Panc1 (cell line): ENCODE results near the gene DNAH3. TPM values are rescaled to one million over a fixed set of nuclear protein-coding genes. Genes with fewer than 3 reads are reported as not detected.
"Not testable (repeated sequence)": the region's sequence is repeated elsewhere in the genome, so short reads cannot be mapped to it uniquely, and the experiment has no call there.

Experiments
- ATAC-seq: fragments of 200-7000 bp; cut with Tn5 transposase; 2 replicates; pipeline ENCODE4 v1.9.1; 2020; ENCODE audit warnings: mild to moderate bottlenecking, moderate library complexity
- BruUV-seq: library from RNA; stranded (reverse); fragments of 400-500 nt; replicated peaks from 2 replicates; lab custom pipeline; 2021; lab: Mats Ljungman, UMichigan
- CTCF ChIA-PET: fragments of 300-600 bp; sonication (Branson Sonifier 250); formaldehyde crosslinking; loops from one replicate; lab custom pipeline; 2022; ENCODE audit warnings: antibody characterized with exemption; lab: Charles Lee
- POLR2A ChIA-PET: fragments of 300-600 bp; sonication (Branson Sonifier 250); formaldehyde crosslinking; loops from one replicate; lab custom pipeline; 2022; ENCODE audit warnings: antibody characterized with exemption; lab: Charles Lee
- DNase-seq: peaks from one replicate; pipeline ENCODE4 v3.0.0-alpha.2; 2010; ENCODE audit warnings: low read depth, low spot score
- H3K27ac ChIP-seq: 2 replicates; pipeline ENCODE4 v1.5.1; 2011; ENCODE audit warnings: mild to moderate bottlenecking, low read length, inconsistent platforms
- H3K27me3 ChIP-seq: fragments of 200-500 bp; sonication (Bioruptor generic); 2 replicates; pipeline ENCODE4 v1.6.0; 2014; ENCODE audit warnings: low read length, inconsistent platforms; ENCODE audit not compliant: control insufficient read depth, insufficient read depth
- H3K36me3 ChIP-seq: fragments of 200-500 bp; sonication (Bioruptor generic); 2 replicates; pipeline ENCODE4 v1.5.1; 2014; ENCODE audit warnings: inconsistent platforms, mild to moderate bottlenecking, low read length, moderate library complexity; ENCODE audit not compliant: control insufficient read depth, insufficient read depth
- H3K4me1 ChIP-seq: 2 replicates; pipeline ENCODE4 v1.5.1; 2011; ENCODE audit warnings: inconsistent platforms, mild to moderate bottlenecking, low read length, moderate library complexity; ENCODE audit not compliant: control insufficient read depth, insufficient read depth
- H3K4me3 ChIP-seq, 2 experiments: 2 replicates each; pipeline ENCODE4 v1.5.1; 2011 to 2012; ENCODE audit warnings: low read depth in 2 of 2, low read length in 2 of 2, mild to moderate bottlenecking in 2 of 2, inconsistent platforms in 1 of 2, moderate library complexity in 1 of 2
- H3K9me3 ChIP-seq: fragments of 200-500 bp; sonication (Bioruptor generic); 2 replicates; pipeline ENCODE4 v1.5.1; 2014; ENCODE audit warnings: low read depth, mild to moderate bottlenecking, inconsistent platforms, low read length, moderate library complexity; ENCODE audit not compliant: control insufficient read depth, insufficient read depth
- CTCF ChIP-seq: fragments of 450-650 bp; IDR thresholded peaks from 2 replicates; pipeline ENCODE4 v1.5.1; 2017; ENCODE audit warnings: mild to moderate bottlenecking
- POLR2AphosphoS5 ChIP-seq: IDR thresholded peaks from 2 replicates; pipeline ENCODE4 v1.6.1; 2012; ENCODE audit warnings: mild to moderate bottlenecking, low read depth, low read length, moderate library complexity
- SIN3A ChIP-seq: IDR thresholded peaks from 2 replicates; pipeline ENCODE4 v1.6.1; 2012; ENCODE audit warnings: low read depth, mild to moderate bottlenecking, low read length, moderate library complexity, borderline replicate concordance; ENCODE audit not compliant: insufficient read depth
- TCF7L2 ChIP-seq: IDR thresholded peaks from 2 replicates; pipeline ENCODE4 v1.6.1; 2011; ENCODE audit warnings: mild to moderate bottlenecking, low read depth, low read length, inconsistent platforms
- in situ Hi-C: cut with HindIII; loops from 2 replicates; pipeline ENCODE4 v1.10.0; 2016; ENCODE audit warnings: low sequenced_read_pairs, low pct_unique_long_range_greater_than_20kb
- intact Hi-C: fragments of 100-400 bp; cut with micrococcal nuclease; formaldehyde crosslinking; loops from one replicate; pipeline ENCODE4 v1.10.0; 2022; ENCODE audit not compliant: unreplicated experiment
- total RNA-seq: library from RNA; stranded (reverse); gene quantifications from one replicate; pipeline ENCODE4 v1.2.1, GENCODE V29; 2021; ENCODE audit not compliant: unreplicated experiment
- TF ChIP-seq, protein P1 (sequence below), 2 experiments: IDR thresholded peaks; 2 replicates each; pipeline ENCODE4 v1.6.1; 2011 to 2012; ENCODE audit warnings: low read depth in 2 of 2, control low read depth in 1 of 2, low read length in 1 of 2, mild to moderate bottlenecking in 1 of 2, moderate library complexity in 1 of 2; ENCODE audit not compliant: insufficient read depth in 1 of 2

The DNAH3 gene
- total RNA-seq, 1 experiment from 2014 or later = 0.62 TPM

- ChIA-PET POLR2A (no interaction called here), CTCF (no interaction called here)
- Histone ChIP-seq H3K27me3 (no peaks in the 10 kb centered on the region; the same call in 1 of the 2 replicates), H3K36me3 (no peaks in the 10 kb centered on the region), H3K4me3 (no peak overlapping the region), H3K4me1 (no peaks in the 10 kb centered on the region), H3K27ac (no peak overlapping the region), H3K9me3 (no peaks in the 10 kb centered on the region)
- in situ Hi-C loops (no loop called here), intact Hi-C loops (no loop called here)
- BruUV-seq = no TSS peak
- ATAC-seq (no peak), DNase-seq (no peak)
- TF ChIP-seq POLR2AphosphoS5 (no peak), CTCF (no peak), SIN3A (no peak), TCF7L2 (no peak)
- TF ChIP-seq, protein P1, sequence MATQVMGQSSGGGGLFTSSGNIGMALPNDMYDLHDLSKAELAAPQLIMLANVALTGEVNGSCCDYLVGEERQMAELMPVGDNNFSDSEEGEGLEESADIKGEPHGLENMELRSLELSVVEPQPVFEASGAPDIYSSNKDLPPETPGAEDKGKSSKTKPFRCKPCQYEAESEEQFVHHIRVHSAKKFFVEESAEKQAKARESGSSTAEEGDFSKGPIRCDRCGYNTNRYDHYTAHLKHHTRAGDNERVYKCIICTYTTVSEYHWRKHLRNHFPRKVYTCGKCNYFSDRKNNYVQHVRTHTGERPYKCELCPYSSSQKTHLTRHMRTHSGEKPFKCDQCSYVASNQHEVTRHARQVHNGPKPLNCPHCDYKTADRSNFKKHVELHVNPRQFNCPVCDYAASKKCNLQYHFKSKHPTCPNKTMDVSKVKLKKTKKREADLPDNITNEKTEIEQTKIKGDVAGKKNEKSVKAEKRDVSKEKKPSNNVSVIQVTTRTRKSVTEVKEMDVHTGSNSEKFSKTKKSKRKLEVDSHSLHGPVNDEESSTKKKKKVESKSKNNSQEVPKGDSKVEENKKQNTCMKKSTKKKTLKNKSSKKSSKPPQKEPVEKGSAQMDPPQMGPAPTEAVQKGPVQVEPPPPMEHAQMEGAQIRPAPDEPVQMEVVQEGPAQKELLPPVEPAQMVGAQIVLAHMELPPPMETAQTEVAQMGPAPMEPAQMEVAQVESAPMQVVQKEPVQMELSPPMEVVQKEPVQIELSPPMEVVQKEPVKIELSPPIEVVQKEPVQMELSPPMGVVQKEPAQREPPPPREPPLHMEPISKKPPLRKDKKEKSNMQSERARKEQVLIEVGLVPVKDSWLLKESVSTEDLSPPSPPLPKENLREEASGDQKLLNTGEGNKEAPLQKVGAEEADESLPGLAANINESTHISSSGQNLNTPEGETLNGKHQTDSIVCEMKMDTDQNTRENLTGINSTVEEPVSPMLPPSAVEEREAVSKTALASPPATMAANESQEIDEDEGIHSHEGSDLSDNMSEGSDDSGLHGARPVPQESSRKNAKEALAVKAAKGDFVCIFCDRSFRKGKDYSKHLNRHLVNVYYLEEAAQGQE (IDR thresholded peaks at IDR 0.05; ENCODE audit: insufficient read depth in 1 of 2, low read depth in 2 of 2, low read length in 1 of 2) = no peak
Observed at GRCh38 chr16:20948444-20948843, 202.2 kb downstream of the DNAH3 start.

DNA sequence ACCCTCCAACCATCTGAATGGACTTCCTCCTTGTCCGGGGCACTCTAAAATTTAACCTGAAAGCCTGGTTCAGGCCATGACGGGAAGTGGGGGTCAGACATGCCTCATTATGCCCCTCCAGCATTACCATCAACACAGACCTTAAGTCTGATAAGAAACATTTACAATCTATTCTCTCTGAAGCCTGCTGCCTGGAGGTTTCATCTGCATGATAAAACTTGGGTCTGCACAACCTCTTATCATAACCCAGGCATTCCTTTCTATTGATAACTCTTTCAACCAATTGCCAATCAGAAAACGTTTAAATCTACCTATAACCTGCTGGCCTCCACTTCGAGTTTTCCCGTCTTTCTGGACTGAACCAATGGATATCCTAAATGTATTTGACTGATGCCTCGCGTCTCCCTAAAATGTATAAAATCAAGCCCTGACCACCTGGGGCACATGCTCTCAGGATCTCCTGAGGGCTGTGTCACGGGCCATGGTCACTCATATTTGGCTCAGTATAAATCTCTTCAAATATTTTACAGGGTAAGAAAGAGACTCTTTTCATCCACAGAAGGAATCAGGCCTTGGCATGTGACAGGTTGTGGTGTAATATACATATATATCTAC, 204.5 kb downstream of the DNAH3 start:
- ATAC-seq = no peak
- H3K36me3 ChIP-seq = no peaks in the 10 kb centered on the region
- DNase-seq = no peak
- H3K27ac ChIP-seq = no peak overlapping the region
- no peaks in the 10 kb centered on the region for H3K9me3 ChIP-seq
- H3K4me1 ChIP-seq = no peaks in the 10 kb centered on the region
- in situ Hi-C loops (no loop called here), intact Hi-C loops (no loop called here)
- ChIA-PET CTCF (no interaction called here), POLR2A (no interaction called here)
- no peak for TF ChIP-seq POLR2AphosphoS5
- TF ChIP-seq CTCF = no peak
- no peak for TF ChIP-seq SIN3A
- TF ChIP-seq, protein P1 (IDR thresholded peaks at IDR 0.05; ENCODE audit: insufficient read depth in 1 of 2, low read depth in 2 of 2, low read length in 1 of 2) = no peak
- TF ChIP-seq TCF7L2 = no peak
- BruUV-seq = no TSS peak
- no peak overlapping the region for H3K4me3 ChIP-seq
- H3K27me3 ChIP-seq = no peaks in the 10 kb centered on the region; the same call in 1 of the 2 replicates

GRCh38 chr16:20945575-20945875, 205.1 kb downstream of the DNAH3 start:
- DNase-seq, CTCF ChIA-PET, H3K27ac ChIP-seq, H3K27me3 ChIP-seq, ATAC-seq, H3K4me3 ChIP-seq, in situ Hi-C loops, intact Hi-C loops, BruUV-seq, H3K36me3 ChIP-seq, H3K9me3 ChIP-seq, POLR2A ChIA-PET, H3K4me1 ChIP-seq: not testable (repeated sequence)
